DOHH2 (cell line): Measurements from ENCODE around the gene SLC44A1.

Experiments used
- CTCF ChIP-seq: fragments of 200-600 bp; sonication (generic); IDR thresholded peaks from one replicate; pipeline ENCODE4 v1.5.1; 2014; ENCODE audit warnings: antibody characterized with exemption, mild to moderate bottlenecking, low read depth, low read length; ENCODE audit not compliant: poor library complexity, severe bottlenecking
- EZH2phosphoT487 ChIP-seq: fragments of 200-600 bp; sonication (generic); IDR thresholded peaks from 2 replicates; pipeline ENCODE4 v1.6.1; 2017; ENCODE audit warnings: borderline replicate concordance, mild to moderate bottlenecking, antibody characterized with exemption, low read length, moderate library complexity, mixed read lengths

GRCh38 chr9:105242557-105242956 is 1.9 kb upstream of the SLC44A1 start:
- no peak for TF ChIP-seq CTCF
- TF ChIP-seq EZH2phosphoT487: no peak
